Heart left ventricle (tissue), 13 donors: ENCODE measurements around the gene RABL6.

ENCODE experiments used
- POLR2A ChIP-seq, 2 donors: fragments of 450-650 bp; IDR thresholded peaks; one replicate each; pipeline ENCODE4 v1.6.1; 2017; ENCODE audit warnings: antibody characterized with exemption in 2 of 2, mild to moderate bottlenecking in 2 of 2, moderate library complexity in 2 of 2
- TF ChIP-seq, protein P1 (sequence below), 12 donors: fragments of 200-600 bp; sonication (generic) in 4 of 12; IDR thresholded peaks; one replicate each; pipeline versions ENCODE4 v1.5.0 to v1.8.0; 2018 to 2022; ENCODE audit warnings: antibody characterized with exemption in 12 of 12, mild to moderate bottlenecking in 5 of 12
- donor health status: ischemic (EF 13 %, LVEDD 7.1; RV severe dilation, severe dysfunction).
- donor health status: DM: no; HTN: yes; CAD: no.
- donor health status: DM: no; HTN: no; CAD: no.
- donor health status: ischemic (EF 25% LVEDD 6.9; RV normal size, moderate dysfunction).
- donor health status: ischemic (EF 25% LVEDD 5.7; RV mildly dilated, moderate dysfunction).
- donor health status: ischemic (EF 35%, LVEDD 5.7; RV mildly dilated, moderate dysfunction).
- donor health status: nonischemic (EF 11% LVEDD 7.7; RV severe dilation, severe dysfunction).
- donor health status: DM: yes; HTN: yes; CAD: no.
- donor health status: PGD.
- donor health status: ischemic (EF 29% LVEDD 5.4; RV normal size, mild dysfunction).
- donor health status: nonischemic (EF 23%, LVEDD 6.1; RV moderate dilation, normal function).

DNA sequence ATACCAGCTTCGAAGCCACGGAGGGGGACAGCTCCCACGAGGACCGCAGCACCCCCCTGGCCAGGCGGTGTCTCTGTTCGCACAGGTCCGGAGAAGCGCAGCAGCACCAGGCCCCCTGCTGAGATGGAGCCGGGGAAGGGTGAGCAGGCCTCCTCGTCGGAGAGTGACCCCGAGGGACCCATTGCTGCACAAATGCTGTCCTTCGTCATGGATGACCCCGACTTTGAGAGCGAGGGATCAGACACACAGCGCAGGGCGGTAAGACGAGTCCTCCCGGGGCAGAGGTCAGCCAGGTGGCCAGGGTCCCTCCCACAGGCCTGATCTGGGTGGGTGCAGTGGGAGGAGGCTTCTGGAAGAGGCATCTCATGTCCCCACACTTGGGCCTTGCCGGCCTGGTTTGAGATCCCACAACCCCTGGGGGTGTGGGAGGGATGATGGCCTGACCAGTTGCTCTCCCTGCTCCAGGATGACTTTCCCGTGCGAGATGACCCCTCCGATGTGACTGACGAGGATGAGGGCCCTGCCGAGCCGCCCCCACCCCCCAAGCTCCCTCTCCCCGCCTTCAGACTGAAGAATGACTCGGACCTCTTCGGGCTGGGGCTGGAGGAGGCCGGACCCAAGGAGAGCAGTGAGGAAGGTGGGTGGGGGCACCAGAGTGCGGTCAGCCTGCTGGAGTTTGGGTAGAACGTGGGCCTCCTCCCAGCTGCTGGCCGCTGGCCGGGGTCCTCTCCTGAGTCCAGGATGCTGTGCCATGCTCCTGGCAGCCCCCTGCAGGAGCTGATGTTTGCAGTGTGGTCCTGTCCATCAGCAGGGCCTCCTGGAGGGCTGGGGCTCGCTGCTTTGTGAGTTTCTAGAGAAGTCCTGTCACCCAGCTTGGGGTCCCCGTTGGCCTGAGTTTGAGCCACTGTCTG, 31.7 kb downstream of the RABL6 start:
- TF ChIP-seq, protein P1, sequence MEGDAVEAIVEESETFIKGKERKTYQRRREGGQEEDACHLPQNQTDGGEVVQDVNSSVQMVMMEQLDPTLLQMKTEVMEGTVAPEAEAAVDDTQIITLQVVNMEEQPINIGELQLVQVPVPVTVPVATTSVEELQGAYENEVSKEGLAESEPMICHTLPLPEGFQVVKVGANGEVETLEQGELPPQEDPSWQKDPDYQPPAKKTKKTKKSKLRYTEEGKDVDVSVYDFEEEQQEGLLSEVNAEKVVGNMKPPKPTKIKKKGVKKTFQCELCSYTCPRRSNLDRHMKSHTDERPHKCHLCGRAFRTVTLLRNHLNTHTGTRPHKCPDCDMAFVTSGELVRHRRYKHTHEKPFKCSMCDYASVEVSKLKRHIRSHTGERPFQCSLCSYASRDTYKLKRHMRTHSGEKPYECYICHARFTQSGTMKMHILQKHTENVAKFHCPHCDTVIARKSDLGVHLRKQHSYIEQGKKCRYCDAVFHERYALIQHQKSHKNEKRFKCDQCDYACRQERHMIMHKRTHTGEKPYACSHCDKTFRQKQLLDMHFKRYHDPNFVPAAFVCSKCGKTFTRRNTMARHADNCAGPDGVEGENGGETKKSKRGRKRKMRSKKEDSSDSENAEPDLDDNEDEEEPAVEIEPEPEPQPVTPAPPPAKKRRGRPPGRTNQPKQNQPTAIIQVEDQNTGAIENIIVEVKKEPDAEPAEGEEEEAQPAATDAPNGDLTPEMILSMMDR (IDR thresholded peaks at IDR 0.05): no peak
- no peak for TF ChIP-seq POLR2A (IDR thresholded peaks at IDR 0.05)
